HG02759 (cell line): Measurements from ENCODE around the gene RAP1GAP.

ENCODE experiments used
- ATAC-seq: cut with Tn5 transposase; IDR thresholded peaks from one replicate; pipeline ENCODE4 v1.9.1; 2021; ENCODE audit warnings: mild to moderate bottlenecking, moderate library complexity; ENCODE audit not compliant: unreplicated experiment

The RAP1GAP gene

DNA sequence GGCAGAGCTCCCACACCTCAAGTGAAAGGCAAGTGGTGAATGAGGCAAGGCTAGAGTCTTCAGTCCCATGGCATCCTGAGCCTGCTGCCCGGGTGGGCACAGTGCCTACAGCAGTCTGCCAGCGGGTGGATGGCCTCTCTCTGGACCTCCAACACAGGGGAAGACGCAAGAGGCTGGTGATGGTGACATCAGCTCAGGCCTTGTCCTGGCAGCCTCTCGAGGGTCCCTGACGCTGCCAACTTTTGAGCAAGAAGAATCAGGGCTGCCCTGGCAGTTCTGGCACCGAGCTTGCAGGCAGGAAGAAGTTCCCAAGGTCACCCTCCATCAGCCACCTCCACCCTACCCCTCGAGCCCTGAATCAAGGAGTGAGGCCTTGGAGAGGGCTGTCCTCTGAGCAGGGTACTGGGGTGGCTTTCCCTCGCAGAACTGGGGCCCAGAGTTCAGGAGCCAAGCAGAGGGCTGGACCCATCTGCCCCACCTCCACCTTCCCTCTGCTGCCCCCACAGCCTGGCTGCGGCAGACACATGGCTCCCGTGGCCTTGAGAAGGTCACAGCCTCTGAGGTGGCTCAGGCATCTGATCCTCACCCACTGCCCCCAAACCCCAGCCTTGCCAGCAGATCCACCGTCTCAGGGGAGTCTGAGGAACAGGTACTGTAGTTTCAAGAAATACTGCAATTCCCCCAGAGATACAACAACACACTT, 5.8 kb downstream of the RAP1GAP start:
- ATAC-seq = no peak

DNA sequence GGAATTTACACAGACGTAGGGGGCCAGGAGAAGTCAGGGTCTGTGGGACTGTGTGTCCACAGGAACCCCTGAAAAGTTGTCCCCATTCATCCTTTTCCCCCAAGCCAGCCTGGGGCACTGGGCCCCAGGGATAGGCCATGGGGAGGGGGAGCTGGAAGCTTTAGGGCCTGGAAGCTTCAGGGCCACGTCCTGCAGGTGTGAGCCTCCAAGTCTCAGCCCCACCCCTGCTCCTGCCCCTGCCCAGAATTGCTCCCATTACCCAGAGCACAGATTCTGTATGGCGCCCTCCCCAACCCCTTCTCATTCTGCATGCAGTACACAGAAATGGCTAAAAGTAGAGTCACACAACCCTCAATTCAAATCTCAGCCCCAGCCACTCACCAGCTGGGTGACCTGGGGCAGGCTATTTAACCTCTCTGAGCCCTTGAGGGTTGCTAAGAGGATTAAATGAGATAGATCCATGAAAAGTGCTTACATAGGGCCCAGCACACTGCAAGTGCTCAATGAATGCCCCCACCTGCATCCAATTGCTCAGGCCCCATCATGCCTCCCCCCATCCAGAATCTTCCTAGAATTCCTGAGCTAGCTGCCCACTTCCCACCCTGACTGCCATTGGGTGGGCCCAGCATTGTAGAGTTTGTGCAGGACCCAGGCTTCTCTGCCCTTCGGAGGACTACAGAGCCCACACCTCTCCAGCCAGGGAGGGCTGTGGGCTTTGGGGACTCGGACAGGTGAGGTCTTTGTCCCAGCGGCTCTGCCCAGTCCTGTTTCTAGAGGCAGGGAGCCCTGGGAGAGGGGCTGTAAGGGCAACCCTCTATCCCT, 6.5 kb downstream of the RAP1GAP start:
- no peak for ATAC-seq

DNA sequence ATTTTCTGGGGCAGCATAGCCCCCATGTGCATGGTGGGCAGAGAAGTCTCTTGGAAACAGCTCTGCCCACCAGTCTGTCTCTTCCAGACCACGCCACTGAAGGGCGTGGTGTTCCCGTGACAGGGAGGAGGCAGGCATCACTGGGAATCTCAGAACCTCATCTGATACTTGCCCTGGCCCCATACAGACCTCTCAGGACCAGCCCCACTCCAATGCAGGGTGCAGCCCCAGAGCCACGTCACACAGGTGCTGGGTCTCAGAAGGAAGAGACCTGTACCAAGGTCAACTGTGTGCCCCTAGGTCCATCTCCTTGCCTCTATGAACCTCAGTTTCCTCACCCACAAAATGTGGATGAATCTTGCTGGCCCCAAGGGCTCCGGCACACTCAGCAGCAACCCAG, 7.3 kb downstream of the RAP1GAP start:
- no peak for ATAC-seq

DNA sequence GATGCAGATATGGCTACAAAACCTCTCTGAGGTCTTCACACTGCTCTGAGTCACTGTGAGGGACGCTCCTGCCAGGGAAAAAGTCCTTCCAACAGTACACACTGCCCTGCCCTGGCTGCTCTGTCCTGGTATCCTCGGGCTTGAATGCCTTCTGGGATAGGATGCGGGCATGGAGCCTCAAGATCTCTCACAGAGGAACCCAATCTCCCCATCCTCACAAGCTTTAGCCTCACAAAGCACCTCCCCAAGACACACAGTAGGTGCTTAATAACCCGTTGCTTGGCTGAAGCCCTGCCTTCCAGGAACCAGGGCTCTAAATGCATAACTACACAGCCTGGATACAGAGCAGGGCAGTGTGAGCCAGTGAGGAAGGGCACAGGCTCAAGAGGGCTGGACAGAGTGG, 9.2 kb downstream of the RAP1GAP start:
- no peak for ATAC-seq

DNA sequence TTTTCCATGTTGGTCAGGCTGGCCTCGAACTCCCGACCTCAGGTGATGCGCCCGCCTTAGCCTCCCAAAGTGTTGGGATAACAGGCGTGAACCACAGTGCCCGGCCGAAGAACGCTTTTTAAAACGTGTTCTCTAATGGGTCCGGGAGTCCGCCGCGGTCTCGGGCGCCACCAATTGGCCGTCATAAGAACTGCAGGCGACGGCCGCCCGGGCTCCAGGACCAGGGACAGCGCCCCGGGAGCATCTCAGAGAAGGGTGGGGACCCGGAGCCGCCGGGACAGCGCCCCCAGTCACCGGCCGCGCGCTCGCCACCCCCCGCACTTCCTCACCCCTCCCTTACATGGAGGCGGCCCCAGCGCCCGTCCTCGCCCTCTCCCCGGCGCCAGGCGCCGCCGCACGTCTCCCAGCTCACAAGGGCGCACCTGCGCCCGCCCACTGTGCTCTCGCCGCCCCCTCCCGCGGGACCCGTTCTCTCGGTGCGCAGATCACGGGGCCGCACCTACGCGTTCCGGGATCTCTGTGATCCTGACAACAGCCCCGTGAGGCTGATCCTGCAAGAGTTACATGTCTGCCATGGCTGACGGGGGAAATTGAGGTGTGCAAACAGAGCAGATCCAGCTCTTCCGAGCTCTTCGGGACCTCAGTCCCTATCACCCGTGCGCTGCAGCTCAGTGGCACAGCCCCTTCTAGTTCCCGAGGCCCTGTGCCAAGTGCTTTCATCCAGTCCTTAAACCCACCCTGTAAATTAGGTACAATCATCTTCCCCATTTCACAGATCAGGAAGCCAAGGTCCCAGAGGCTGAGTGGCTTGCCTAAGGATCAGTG, 9.8 kb downstream of the RAP1GAP start:
- no peak for ATAC-seq

- ATAC-seq = no peak
Observed at GRCh38 chr1:21657456-21658190, 11.5 kb downstream of the RAP1GAP start.

GRCh38 chr1:21655748-21656147, 13.4 kb downstream of the RAP1GAP start:
- no peak for ATAC-seq

DNA sequence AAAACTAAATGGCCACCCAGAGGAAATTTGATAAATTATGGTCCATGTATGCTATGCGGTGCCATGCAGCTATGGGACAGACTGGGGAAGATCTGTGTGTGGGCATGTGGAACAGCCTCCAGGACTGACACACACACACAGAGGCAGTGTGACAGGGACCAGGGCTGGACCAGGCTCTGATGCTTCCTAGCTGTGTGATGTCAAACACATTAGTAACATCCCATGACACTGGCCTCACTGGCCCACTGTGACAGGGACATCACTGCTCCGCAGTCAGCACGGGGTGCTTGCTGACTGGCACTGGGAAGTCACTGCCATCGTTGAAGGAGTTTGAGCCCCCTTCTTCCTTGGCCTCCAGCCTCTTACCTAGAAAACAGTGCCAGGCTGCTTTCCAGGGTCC, 13.9 kb downstream of the RAP1GAP start:
- ATAC-seq = no peak

GRCh38 chr1:21654209-21654608, 14.9 kb downstream of the RAP1GAP start:
- ATAC-seq = no peak

GRCh38 chr1:21653744-21654100, 15.4 kb downstream of the RAP1GAP start:
- no peak for ATAC-seq

GRCh38 chr1:21652937-21653743, 16.0 kb downstream of the RAP1GAP start:
- no peak for ATAC-seq

DNA sequence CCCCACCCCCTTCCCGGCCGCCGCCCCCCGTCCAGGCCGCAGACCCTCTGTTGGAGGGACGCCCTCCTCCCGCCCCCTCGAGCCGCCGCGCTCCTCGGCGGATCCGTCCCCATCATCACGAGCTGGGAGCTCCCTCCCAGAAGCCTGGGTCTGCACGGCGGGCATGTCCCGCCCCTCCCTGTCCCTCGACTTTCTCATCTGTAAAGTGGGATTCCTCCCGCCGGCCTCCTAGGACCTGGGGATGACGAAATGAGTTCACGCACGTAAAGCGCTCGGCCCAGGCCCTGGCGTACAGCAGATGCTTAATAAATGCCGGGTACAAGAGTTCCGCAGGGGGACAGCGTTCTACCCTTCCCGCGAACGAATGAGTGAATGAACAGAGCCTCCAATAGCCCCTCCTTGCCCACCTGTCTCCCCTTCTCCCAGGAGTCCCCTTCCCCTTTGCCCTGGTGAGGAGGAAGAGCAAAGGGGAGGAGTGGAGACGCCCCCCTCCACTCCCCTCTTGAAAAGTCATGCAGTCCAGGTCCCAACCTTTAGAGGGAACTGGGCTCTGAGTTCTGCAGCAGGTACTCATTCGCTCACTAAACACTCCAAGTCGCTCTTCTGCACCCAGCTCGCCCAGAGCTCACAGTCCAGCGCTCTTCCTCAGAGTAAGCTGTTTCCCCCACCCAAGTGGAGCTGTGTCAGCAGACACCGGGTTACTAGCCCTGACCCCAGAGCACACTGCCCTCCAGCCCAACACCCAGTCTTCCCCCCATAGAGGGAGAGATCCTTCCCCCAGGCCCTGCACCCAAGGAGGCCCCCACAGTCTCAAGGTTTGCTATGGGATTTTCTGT, 16.8 kb downstream of the RAP1GAP start:
- ATAC-seq = no peak

- no peak for ATAC-seq
Observed at GRCh38 chr1:21651214-21652042, 17.7 kb downstream of the RAP1GAP start.

DNA sequence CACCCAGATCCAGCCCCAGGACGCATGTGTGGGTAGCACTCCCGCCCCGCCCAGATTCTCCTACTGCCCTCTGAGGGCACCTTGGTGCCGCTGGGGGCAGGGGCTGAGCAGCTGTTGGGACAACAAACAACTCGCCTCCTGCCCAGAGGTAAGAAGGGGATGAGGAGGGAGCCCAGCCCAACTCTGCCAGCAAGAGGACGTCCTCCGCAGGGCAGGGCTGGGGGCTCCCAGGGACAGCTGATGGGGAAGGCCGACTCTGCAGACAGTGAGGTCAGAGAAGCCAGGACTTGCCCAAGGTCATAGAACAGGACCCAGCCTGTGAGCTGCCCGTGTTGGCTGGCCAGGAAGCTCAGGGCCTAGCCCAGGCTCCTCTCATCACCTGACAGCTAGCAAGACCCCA, 18.8 kb downstream of the RAP1GAP start:
- ATAC-seq = no peak

GRCh38 chr1:21649315-21649714, 19.8 kb downstream of the RAP1GAP start:
- ATAC-seq = no peak

- ATAC-seq = no peak
Observed at GRCh38 chr1:21648791-21649190, 20.4 kb downstream of the RAP1GAP start.

- no peak for ATAC-seq
Observed at GRCh38 chr1:21648352-21648730, 20.8 kb downstream of the RAP1GAP start.
